ENCODE measurements around the gene BICDL2.

DNA sequence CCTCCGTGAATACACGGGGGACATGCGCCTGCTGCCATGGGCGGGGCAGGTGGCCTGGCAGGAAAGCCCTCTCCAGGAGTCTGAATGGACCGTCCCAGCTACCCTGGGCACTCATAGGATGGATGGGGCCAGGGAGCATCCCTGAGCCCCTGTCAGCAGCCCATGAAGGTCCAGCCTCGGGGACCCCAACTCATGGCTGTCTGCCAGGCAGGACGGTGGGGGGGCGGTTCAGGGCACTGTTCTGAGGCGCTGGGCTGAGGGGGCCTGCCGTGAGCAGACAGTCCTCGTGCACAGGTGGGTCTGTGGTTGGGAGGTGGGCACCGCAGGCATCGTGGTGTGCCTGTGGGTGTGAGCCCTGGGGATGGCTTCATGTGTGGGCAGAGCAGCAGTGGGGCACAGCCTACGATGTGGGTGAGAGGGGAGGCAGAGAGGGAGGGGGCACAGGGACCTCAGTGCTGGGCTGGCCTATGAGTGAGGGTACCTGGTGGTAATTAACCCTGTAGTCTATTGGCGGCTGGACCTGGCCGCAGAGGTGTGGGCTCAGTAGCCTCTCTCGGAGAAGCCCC lies 50.0 kb downstream of the BICDL2 start:
- TF ChIP-seq, protein P1, sequence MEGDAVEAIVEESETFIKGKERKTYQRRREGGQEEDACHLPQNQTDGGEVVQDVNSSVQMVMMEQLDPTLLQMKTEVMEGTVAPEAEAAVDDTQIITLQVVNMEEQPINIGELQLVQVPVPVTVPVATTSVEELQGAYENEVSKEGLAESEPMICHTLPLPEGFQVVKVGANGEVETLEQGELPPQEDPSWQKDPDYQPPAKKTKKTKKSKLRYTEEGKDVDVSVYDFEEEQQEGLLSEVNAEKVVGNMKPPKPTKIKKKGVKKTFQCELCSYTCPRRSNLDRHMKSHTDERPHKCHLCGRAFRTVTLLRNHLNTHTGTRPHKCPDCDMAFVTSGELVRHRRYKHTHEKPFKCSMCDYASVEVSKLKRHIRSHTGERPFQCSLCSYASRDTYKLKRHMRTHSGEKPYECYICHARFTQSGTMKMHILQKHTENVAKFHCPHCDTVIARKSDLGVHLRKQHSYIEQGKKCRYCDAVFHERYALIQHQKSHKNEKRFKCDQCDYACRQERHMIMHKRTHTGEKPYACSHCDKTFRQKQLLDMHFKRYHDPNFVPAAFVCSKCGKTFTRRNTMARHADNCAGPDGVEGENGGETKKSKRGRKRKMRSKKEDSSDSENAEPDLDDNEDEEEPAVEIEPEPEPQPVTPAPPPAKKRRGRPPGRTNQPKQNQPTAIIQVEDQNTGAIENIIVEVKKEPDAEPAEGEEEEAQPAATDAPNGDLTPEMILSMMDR (IDR thresholded peaks at IDR 0.05): no peak
- TF ChIP-seq POLR2AphosphoS5 (IDR thresholded peaks at IDR 0.05) (no peak), POLR2A (IDR thresholded peaks at IDR 0.05) (no peak)

Data from suprapubic skin (tissue), 4 donors.